Camera-type eye (tissue), 1 donor: ENCODE results near the gene DSCAM. TPM values are rescaled to one million over a fixed set of nuclear protein-coding genes. Genes with fewer than 3 reads are reported as not detected.

ENCODE experiments used
- total RNA-seq: library from RNA; depleted of rRNA; stranded (reverse); fragments of >200 nt; gene quantifications from one replicate; pipeline ENCODE4 v1.2.3, GENCODE V29; 2014

Gene DSCAM, protein sequence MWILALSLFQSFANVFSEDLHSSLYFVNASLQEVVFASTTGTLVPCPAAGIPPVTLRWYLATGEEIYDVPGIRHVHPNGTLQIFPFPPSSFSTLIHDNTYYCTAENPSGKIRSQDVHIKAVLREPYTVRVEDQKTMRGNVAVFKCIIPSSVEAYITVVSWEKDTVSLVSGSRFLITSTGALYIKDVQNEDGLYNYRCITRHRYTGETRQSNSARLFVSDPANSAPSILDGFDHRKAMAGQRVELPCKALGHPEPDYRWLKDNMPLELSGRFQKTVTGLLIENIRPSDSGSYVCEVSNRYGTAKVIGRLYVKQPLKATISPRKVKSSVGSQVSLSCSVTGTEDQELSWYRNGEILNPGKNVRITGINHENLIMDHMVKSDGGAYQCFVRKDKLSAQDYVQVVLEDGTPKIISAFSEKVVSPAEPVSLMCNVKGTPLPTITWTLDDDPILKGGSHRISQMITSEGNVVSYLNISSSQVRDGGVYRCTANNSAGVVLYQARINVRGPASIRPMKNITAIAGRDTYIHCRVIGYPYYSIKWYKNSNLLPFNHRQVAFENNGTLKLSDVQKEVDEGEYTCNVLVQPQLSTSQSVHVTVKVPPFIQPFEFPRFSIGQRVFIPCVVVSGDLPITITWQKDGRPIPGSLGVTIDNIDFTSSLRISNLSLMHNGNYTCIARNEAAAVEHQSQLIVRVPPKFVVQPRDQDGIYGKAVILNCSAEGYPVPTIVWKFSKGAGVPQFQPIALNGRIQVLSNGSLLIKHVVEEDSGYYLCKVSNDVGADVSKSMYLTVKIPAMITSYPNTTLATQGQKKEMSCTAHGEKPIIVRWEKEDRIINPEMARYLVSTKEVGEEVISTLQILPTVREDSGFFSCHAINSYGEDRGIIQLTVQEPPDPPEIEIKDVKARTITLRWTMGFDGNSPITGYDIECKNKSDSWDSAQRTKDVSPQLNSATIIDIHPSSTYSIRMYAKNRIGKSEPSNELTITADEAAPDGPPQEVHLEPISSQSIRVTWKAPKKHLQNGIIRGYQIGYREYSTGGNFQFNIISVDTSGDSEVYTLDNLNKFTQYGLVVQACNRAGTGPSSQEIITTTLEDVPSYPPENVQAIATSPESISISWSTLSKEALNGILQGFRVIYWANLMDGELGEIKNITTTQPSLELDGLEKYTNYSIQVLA (N-terminal part only)
- total RNA-seq, result 11.8 TPM

DNA sequence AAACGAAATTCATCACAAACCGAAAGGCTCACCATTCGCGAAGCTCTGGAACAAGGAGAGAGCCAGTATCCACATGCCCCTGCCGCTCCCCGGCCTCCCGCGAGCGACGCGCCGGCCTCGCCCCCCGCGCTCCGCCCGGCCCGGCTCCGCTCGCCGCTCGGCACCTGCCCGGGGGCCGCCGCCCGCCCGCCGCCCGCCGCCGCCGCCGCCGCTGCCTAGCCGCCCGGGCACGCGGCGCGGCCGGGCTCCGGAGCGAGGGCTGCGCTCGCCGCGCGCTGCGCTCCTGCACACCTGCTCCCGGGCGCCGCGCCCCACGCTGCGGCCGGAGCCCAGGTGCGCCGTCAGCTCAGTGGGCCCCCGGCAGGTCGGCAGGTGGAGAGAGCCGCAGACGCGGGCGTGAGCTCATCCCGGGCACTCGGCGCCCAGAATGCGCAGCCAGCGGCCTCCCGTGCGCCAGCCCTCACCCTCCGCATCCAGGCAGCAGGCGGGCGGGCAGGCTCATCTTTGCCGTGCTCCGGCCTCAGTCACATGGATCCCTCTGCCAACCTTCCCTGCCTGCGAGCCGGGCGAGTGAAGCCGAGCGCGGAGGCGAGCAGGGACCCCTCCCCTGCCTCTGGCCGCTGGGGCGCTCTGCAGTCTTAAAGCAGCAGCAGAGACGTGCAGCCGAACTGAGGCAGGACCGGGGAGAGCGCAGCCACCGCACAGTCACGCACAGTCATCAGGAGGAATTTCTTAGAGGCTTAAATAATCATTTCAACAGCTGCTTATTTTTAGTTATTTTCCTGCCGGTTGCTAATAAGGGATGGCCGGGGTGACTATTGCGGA, at the start of gene DSCAM:
DSCAM (minus strand) TSS at position 572 of the 825 bp plus-strand sequence; CDS start at position 75, 497 bp downstream.

